Measurements from ENCODE around the gene PARP12.

The PARP12 gene

GRCh38 chr7:140058517-140058916, 4.2 kb downstream of the PARP12 start:
- no peak for DNase-seq

- no peak for DNase-seq
Measured at GRCh38 chr7:140057143-140057535, 5.6 kb downstream of the PARP12 start.

- DNase-seq, result no peak
Measured at GRCh38 chr7:140056431-140057142, 6.2 kb downstream of the PARP12 start.

- no peak for DNase-seq
Measured at GRCh38 chr7:140055833-140056232, 6.9 kb downstream of the PARP12 start.

- DNase-seq, result no peak
Measured at GRCh38 chr7:140054751-140055150, 8.0 kb downstream of the PARP12 start.

GRCh38 chr7:140053812-140054539, 8.8 kb downstream of the PARP12 start:
- DNase-seq, result no peak

- DNase-seq, result no peak
Measured at GRCh38 chr7:140051820-140052219, 10.9 kb downstream of the PARP12 start.

GRCh38 chr7:140050100-140050499, 12.7 kb downstream of the PARP12 start:
- no peak for DNase-seq

GRCh38 chr7:140049339-140050024, 13.3 kb downstream of the PARP12 start:
- no peak for DNase-seq

GRCh38 chr7:140048989-140049338, 13.8 kb downstream of the PARP12 start:
- DNase-seq, result no peak

GRCh38 chr7:140048138-140048537, 14.6 kb downstream of the PARP12 start:
- no peak for DNase-seq

- no peak for DNase-seq
Measured at GRCh38 chr7:140047197-140047596, 15.6 kb downstream of the PARP12 start.

- DNase-seq, result no peak
Measured at GRCh38 chr7:140045697-140046096, 17.1 kb downstream of the PARP12 start.

GRCh38 chr7:140044251-140044650, 18.5 kb downstream of the PARP12 start:
- DNase-seq, result no peak

GRCh38 chr7:140042386-140042670, 20.4 kb downstream of the PARP12 start:
- DNase-seq, result no peak

GRCh38 chr7:140041659-140042385, 20.9 kb downstream of the PARP12 start:
- DNase-seq, result no peak

GRCh38 chr7:140039896-140040295, 22.9 kb downstream of the PARP12 start:
- DNase-seq, result no peak

GRCh38 chr7:140039066-140039465, 23.7 kb downstream of the PARP12 start:
- no peak for DNase-seq

GRCh38 chr7:140036224-140036962, 26.4 kb downstream of the PARP12 start:
- peak in 1 of 2 donors; percentile 21 for DNase-seq

- DNase-seq, result no peak
Measured at GRCh38 chr7:140035400-140036223, 27.1 kb downstream of the PARP12 start.

GRCh38 chr7:140034421-140034820, 28.3 kb downstream of the PARP12 start:
- DNase-seq, result no peak
